ENCODE data around the gene NUP98. TPM values are rescaled to one million over a fixed set of nuclear protein-coding genes. Genes with fewer than 3 reads are reported as not detected.

Gene NUP98
- total RNA-seq, 1 experiment from 2014 or later = 114 TPM

GRCh38 chr11:3637201-3637600 is 160.2 kb downstream of the NUP98 start:
- Mint-ChIP-seq H3K36me3 (ENCODE audit: insufficient read depth, unreplicated experiment) (peaks cover 6% of the 10 kb centered on the region), H3K27ac (ENCODE audit: unreplicated experiment) (no peak overlapping the region), H3K27me3 (ENCODE audit: unreplicated experiment) (peaks cover 92% of the 10 kb centered on the region), H3K4me3 (ENCODE audit: low read depth, unreplicated experiment) (no peak overlapping the region), H3K9me3 (ENCODE audit: low read depth, unreplicated experiment) (no peaks in the 10 kb centered on the region), H3K4me1 (ENCODE audit: low read depth, unreplicated experiment) (no peaks in the 10 kb centered on the region)
- no TSS peak for BruUV-seq (replicated peaks)
- DNase-seq = no peak
- no peak for TF ChIP-seq CTCF (IDR thresholded peaks at IDR 0.05; ENCODE audit: unreplicated experiment)
- intact Hi-C loops (cut with micrococcal nuclease; ENCODE audit: unreplicated experiment) = no loop called here
- CTCF ChIA-PET = no interaction called here

- no peak for DNase-seq
- Mint-ChIP-seq H3K27ac (ENCODE audit: unreplicated experiment) (no peak overlapping the region), H3K4me1 (ENCODE audit: low read depth, unreplicated experiment) (no peaks in the 10 kb centered on the region), H3K36me3 (ENCODE audit: insufficient read depth, unreplicated experiment) (no peaks in the 10 kb centered on the region), H3K27me3 (ENCODE audit: unreplicated experiment) (peaks cover 92% of the 10 kb centered on the region), H3K4me3 (ENCODE audit: low read depth, unreplicated experiment) (no peak overlapping the region), H3K9me3 (ENCODE audit: low read depth, unreplicated experiment) (no peaks in the 10 kb centered on the region)
- intact Hi-C loops (cut with micrococcal nuclease; ENCODE audit: unreplicated experiment) = no loop called here
- BruUV-seq (replicated peaks) = no TSS peak
- TF ChIP-seq CTCF (IDR thresholded peaks at IDR 0.05; ENCODE audit: unreplicated experiment) = no peak
- CTCF ChIA-PET = no interaction called here
Observed at GRCh38 chr11:3635641-3636375, 161.5 kb downstream of the NUP98 start.

DNA sequence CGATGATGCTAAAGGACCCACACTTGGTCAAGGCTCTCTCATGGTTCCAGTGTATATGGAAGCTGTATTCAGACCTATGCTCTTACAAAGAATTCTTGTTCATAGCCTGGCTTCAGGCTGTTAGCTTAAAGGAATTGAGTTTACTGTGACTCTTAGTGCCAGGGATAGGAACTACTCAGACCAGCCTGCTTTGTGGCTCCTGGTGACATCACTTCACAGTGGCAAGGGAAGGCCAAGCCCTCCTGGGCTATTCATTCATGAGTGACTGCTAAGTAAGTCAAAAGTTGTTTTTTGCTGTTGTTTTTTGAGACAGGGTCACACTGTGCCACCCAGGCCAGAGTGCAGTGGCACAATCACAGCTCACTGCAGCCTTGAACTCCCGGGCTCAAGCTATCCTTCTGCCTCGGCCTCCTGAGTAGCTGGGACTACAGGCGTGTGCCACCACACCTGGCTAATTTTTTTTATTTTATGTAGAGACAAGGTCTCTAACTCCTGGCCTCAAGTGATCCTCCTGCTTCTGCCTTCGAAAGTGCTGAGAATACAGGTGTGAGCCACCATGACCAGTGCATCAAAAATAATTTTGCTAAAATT is 165.2 kb downstream of the NUP98 start:
- Mint-ChIP-seq H3K27ac (ENCODE audit: unreplicated experiment) (no peak overlapping the region), H3K36me3 (ENCODE audit: insufficient read depth, unreplicated experiment) (no peaks in the 10 kb centered on the region), H3K9me3 (ENCODE audit: low read depth, unreplicated experiment) (no peaks in the 10 kb centered on the region), H3K4me3 (ENCODE audit: low read depth, unreplicated experiment) (no peak overlapping the region), H3K27me3 (ENCODE audit: unreplicated experiment) (peaks cover 62% of the 10 kb centered on the region), H3K4me1 (ENCODE audit: low read depth, unreplicated experiment) (no peaks in the 10 kb centered on the region)
- intact Hi-C loops (cut with micrococcal nuclease; ENCODE audit: unreplicated experiment) = no loop called here
- CTCF ChIA-PET = interaction anchor here (0.6 kb wide), 1 partner anchor 17 kb away, joined by 3 read pairs; no protein-coding TSS in a partner anchor
- no TSS peak for BruUV-seq (replicated peaks)
- no peak for TF ChIP-seq CTCF (IDR thresholded peaks at IDR 0.05; ENCODE audit: unreplicated experiment)
- no peak for DNase-seq

- intact Hi-C loops (cut with micrococcal nuclease; ENCODE audit: unreplicated experiment) = no loop called here
- BruUV-seq (replicated peaks) = no TSS peak
- CTCF ChIA-PET = interaction anchor here (0.6 kb wide), 1 partner anchor 16 kb away, joined by 3 read pairs; no protein-coding TSS in a partner anchor
- DNase-seq = no peak
- no peak overlapping the region for H3K4me3 Mint-ChIP-seq (ENCODE audit: low read depth, unreplicated experiment)
- no peaks in the 10 kb centered on the region for H3K36me3 Mint-ChIP-seq (ENCODE audit: insufficient read depth, unreplicated experiment)
- no peaks in the 10 kb centered on the region for H3K9me3 Mint-ChIP-seq (ENCODE audit: low read depth, unreplicated experiment)
- no peak overlapping the region for H3K27ac Mint-ChIP-seq (ENCODE audit: unreplicated experiment)
- TF ChIP-seq CTCF (IDR thresholded peaks at IDR 0.05; ENCODE audit: unreplicated experiment) = no peak
- H3K4me1 Mint-ChIP-seq (ENCODE audit: low read depth, unreplicated experiment) = no peaks in the 10 kb centered on the region
- H3K27me3 Mint-ChIP-seq (ENCODE audit: unreplicated experiment) = peaks cover 54% of the 10 kb centered on the region
Observed at GRCh38 chr11:3631331-3631730, 166.0 kb downstream of the NUP98 start.
